ENCODE data around the gene ARHGAP27. TPM values are rescaled to one million over a fixed set of nuclear protein-coding genes. Genes with fewer than 3 reads are reported as not detected.

Gene ARHGAP27
- total RNA-seq, 4 donors from 2014 or later = 11.2 to 15.0 (median 12.9) TPM

- no peak for DNase-seq (ENCODE audit: extremely low spot score)
- Histone ChIP-seq H3K27ac (replicated peaks in 1 of 4) (no peak overlapping the region), H3K36me3 (peaks cover 27 to 67% (median 48%) of the 10 kb centered on the region in 4 donors), H3K4me1 (peaks cover 22 to 30% (median 26%) of the 10 kb centered on the region in 4 donors), H3K4me3 (no peak overlapping the region), H3K27me3 (peaks cover 0 to 25% (median 10%) of the 10 kb centered on the region in 4 donors), H3K9me3 (no peaks in the 10 kb centered on the region)
- intact Hi-C loops (cut with DNase I) = no loop called here
- no peak for TF ChIP-seq POLR2A (IDR thresholded peaks at IDR 0.05; ENCODE audit: low read depth)
- no peak for TF ChIP-seq POLR2AphosphoS5 (IDR thresholded peaks at IDR 0.05)
- TF ChIP-seq CTCF (IDR thresholded peaks at IDR 0.05) = no peak
- TF ChIP-seq EP300 (IDR thresholded peaks at IDR 0.05) = no peak
- WGBS = 100% methylated on average over 1 of the region's 10 CpGs
Observed at GRCh38 chr17:45436161-45436560, 3.5 kb upstream of the ARHGAP27 start.

GRCh38 chr17:45435481-45435880 is 2.8 kb upstream of the ARHGAP27 start:
- Histone ChIP-seq H3K4me1 (peaks cover 29 to 33% (median 31%) of the 10 kb centered on the region in 4 donors), H3K36me3 (peaks cover 27 to 66% (median 48%) of the 10 kb centered on the region in 4 donors), H3K4me3 (no peak overlapping the region), H3K9me3 (no peaks in the 10 kb centered on the region), H3K27me3 (peaks cover 3 to 32% (median 14%) of the 10 kb centered on the region in 4 donors), H3K27ac (replicated peaks in 1 of 4) (no peak overlapping the region)
- no peak for DNase-seq (ENCODE audit: extremely low spot score)
- intact Hi-C loops (cut with DNase I) = no loop called here
- 86% methylated on average over 5 of the region's 5 CpGs for WGBS
- TF ChIP-seq POLR2A (IDR thresholded peaks at IDR 0.05; ENCODE audit: low read depth) (no peak), POLR2AphosphoS5 (IDR thresholded peaks at IDR 0.05) (no peak), CTCF (IDR thresholded peaks at IDR 0.05) (no peak), EP300 (IDR thresholded peaks at IDR 0.05) (no peak)

- H3K9me3 ChIP-seq = no peaks in the 10 kb centered on the region
- intact Hi-C loops (cut with DNase I) = no loop called here
- TF ChIP-seq EP300 (IDR thresholded peaks at IDR 0.05) (no peak), POLR2A (IDR thresholded peaks at IDR 0.05; ENCODE audit: low read depth) (no peak), CTCF (IDR thresholded peaks at IDR 0.05) (no peak), POLR2AphosphoS5 (IDR thresholded peaks at IDR 0.05) (no peak)
- peak overlapping the region; percentile 60 to 77 (median 69) for H3K27ac ChIP-seq (replicated peaks in 1 of 4)
- peaks cover 15 to 46% (median 31%) of the 10 kb centered on the region in 4 donors for H3K36me3 ChIP-seq
- H3K27me3 ChIP-seq = peaks cover 4 to 55% (median 27%) of the 10 kb centered on the region in 4 donors
- H3K4me3 ChIP-seq = peak overlapping the region; percentile 47 to 66 (median 56)
- WGBS = 61% methylated on average over 2 of the region's 4 CpGs
- no peak for DNase-seq (ENCODE audit: extremely low spot score)
- H3K4me1 ChIP-seq = peaks cover 40 to 55% (median 51%) of the 10 kb centered on the region in 4 donors
Observed at GRCh38 chr17:45433159-45433535, 477 bp upstream of the ARHGAP27 start.

GRCh38 chr17:45431531-45432404 is 902 bp downstream of the ARHGAP27 start:
- H3K27ac ChIP-seq (replicated peaks in 1 of 4) = peak overlapping the region; percentile 60 to 77 (median 69)
- H3K9me3 ChIP-seq = no peaks in the 10 kb centered on the region
- intact Hi-C loops (cut with DNase I) = no loop called here
- H3K4me3 ChIP-seq = peak overlapping the region; percentile 47 to 66 (median 56)
- WGBS = 2% methylated on average over 24 of the region's 64 CpGs
- TF ChIP-seq POLR2AphosphoS5 (IDR thresholded peaks at IDR 0.05) = no peak
- TF ChIP-seq CTCF (IDR thresholded peaks at IDR 0.05) = no peak
- no peak for TF ChIP-seq EP300 (IDR thresholded peaks at IDR 0.05)
- TF ChIP-seq POLR2A (IDR thresholded peaks at IDR 0.05; ENCODE audit: low read depth) = no peak
- H3K4me1 ChIP-seq = peaks cover 45 to 61% (median 58%) of the 10 kb centered on the region in 4 donors
- H3K36me3 ChIP-seq = peaks cover 2 to 32% (median 22%) of the 10 kb centered on the region in 4 donors
- no peak for DNase-seq (ENCODE audit: extremely low spot score)
- H3K27me3 ChIP-seq = peaks cover 4 to 69% (median 27%) of the 10 kb centered on the region in 4 donors

Data from esophagus muscularis mucosa (tissue), 4 donors.